Ovary (tissue), 9 donors: ENCODE measurements around the gene XXYLT1. TPM values are rescaled to one million over a fixed set of nuclear protein-coding genes. Genes with fewer than 3 reads are reported as not detected.

Experiments used
- DNase-seq, 5 donors: peaks; one replicate each; pipeline ENCODE4 v3.0.0-alpha.2; 2019 to 2020
- H3K27ac ChIP-seq, 2 donors: fragments of 200-600 bp; one replicate each; pipeline versions ENCODE4 v1.5.1 to v1.8.0; 2019 to 2022
- H3K27me3 ChIP-seq: fragments of 200-600 bp; one replicate; pipeline ENCODE4 v1.8.0; 2022
- H3K36me3 ChIP-seq: fragments of 200-600 bp; sonication (generic); one replicate; pipeline ENCODE4 v1.5.1; 2019
- H3K4me1 ChIP-seq: one replicate; pipeline ENCODE4 v1.8.1; 2013; ENCODE audit warnings: mild to moderate bottlenecking, moderate library complexity; ENCODE audit not compliant: insufficient read depth
- H3K4me3 ChIP-seq: fragments of 200-600 bp; sonication (generic); one replicate; pipeline ENCODE4 v1.5.1; 2017
- H3K9me3 ChIP-seq, 2 donors: fragments of 200-600 bp in 1 of 2; sonication (generic) in 1 of 2; one replicate each; pipeline versions ENCODE4 v1.5.1 to v1.8.1; 2013 to 2019; ENCODE audit warnings: mild to moderate bottlenecking in 1 of 2, moderate library complexity in 1 of 2
- EP300 ChIP-seq: sonication (generic); formaldehyde crosslinking; IDR thresholded peaks from one replicate; pipeline ENCODE4 v1.6.1; 2017; ENCODE audit warnings: antibody characterized with exemption
- POLR2A ChIP-seq: fragments of 450-650 bp; IDR thresholded peaks from one replicate; pipeline ENCODE4 v1.6.1; 2017; ENCODE audit warnings: antibody characterized with exemption, mild to moderate bottlenecking, moderate library complexity
- WGBS, 3 donors: extraction: QIAGEN DNeasy Blood & Tissue Kit in 1 of 3; methylation state at CpG; one replicate each; pipeline versions ENCODE4 v1.1.5 to v1.1.7; 2013 to 2017; 5-methylcytosine and 5-hydroxymethylcytosine counted together
- intact Hi-C, 4 donors: fragments of 100-400 bp; cut with DNase I; formaldehyde crosslinking; loops; one replicate each; pipeline versions ENCODE4 v1.11.0 to v1.15.1; 2022 to 2023
- polyA plus RNA-seq, 2 donors: library from polyadenylated mRNA; stranded (reverse); fragments of 200-250 nt in 1 of 2; fragments of 350-450 nt in 1 of 2; fragmentation: Illumina TruSeq in 1 of 2; extraction: RNeasy Lipid Tissue Mini Kit (QIAGEN cat#74804) in 1 of 2; gene quantifications; one replicate each; pipeline ENCODE4 v1.2.3, GENCODE V29; 2013 to 2014
- total RNA-seq, 7 donors: library from RNA; depleted of rRNA in 2 of 7; stranded (reverse); fragments of >200 nt in 2 of 7; fragmentation: NEBNext Ultra II Directional in 3 of 7; extraction: Animal tissue kit (Norgen Biotek cat#: 25700) in 3 of 7; gene quantifications; one replicate each; pipeline versions ENCODE4 v1.1.0 to v1.2.4, GENCODE V29; 2016 to 2023
- TF ChIP-seq, protein P1 (sequence below), 3 donors: fragments of 450-650 bp in 2 of 3; fragments of 200-600 bp in 1 of 3; IDR thresholded peaks; one replicate each; pipeline versions ENCODE4 v1.5.1 to v1.8.0; 2016 to 2022; ENCODE audit warnings: antibody characterized with exemption in 3 of 3, mild to moderate bottlenecking in 1 of 3
- donor health status: DM: no; HTN: no; CAD: no; lungs with moderate emphysema.
- donor health status: DM: no; HTN: no; CAD: no.
- donor health status: Bipolar disorder and iron deficiency.
- donor health status: DM: yes; HTN: yes; CAD: no.
- donor health status: DM: no; HTN: no; CAD: no.
- donor health status: DM: yes; HTN: yes; CAD: no.

The XXYLT1 gene
- total and polyA plus RNA-seq, 9 donors: 5.6 to 13.6 (median 10.2) TPM

DNA sequence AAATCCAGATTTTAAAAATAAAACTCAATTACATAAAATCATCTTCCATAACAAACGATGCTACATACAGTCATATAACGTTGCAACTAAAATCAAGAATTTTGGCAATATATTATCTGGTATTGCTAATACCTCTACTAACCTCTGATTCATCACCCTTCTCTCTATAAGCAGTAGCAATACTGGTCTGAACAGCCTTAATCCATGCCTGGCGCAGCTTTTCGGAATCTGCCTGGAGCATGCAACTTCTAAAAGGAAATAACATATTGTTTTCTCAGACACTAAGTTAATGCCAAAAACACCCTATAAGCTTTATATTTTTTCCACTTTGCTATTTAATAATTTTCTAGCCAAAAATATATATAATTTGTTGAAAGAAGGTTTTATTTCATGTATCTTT is 35.4 kb upstream of the XXYLT1 start:
- no peaks in the 10 kb centered on the region for H3K27me3 ChIP-seq
- 95 to 98% (median 96%) methylated on average over 4 of the region's 4 CpGs for WGBS, 3 donors
- TF ChIP-seq POLR2A (no peak), EP300 (no peak)
- TF ChIP-seq, protein P1, sequence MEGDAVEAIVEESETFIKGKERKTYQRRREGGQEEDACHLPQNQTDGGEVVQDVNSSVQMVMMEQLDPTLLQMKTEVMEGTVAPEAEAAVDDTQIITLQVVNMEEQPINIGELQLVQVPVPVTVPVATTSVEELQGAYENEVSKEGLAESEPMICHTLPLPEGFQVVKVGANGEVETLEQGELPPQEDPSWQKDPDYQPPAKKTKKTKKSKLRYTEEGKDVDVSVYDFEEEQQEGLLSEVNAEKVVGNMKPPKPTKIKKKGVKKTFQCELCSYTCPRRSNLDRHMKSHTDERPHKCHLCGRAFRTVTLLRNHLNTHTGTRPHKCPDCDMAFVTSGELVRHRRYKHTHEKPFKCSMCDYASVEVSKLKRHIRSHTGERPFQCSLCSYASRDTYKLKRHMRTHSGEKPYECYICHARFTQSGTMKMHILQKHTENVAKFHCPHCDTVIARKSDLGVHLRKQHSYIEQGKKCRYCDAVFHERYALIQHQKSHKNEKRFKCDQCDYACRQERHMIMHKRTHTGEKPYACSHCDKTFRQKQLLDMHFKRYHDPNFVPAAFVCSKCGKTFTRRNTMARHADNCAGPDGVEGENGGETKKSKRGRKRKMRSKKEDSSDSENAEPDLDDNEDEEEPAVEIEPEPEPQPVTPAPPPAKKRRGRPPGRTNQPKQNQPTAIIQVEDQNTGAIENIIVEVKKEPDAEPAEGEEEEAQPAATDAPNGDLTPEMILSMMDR (IDR thresholded peaks at IDR 0.05): no peak
- DNase-seq: no peak
- intact Hi-C loops: no loop called here
- H3K9me3 ChIP-seq: no peaks in the 10 kb centered on the region
- no peak overlapping the region for H3K4me3 ChIP-seq
- H3K36me3 ChIP-seq: no peaks in the 10 kb centered on the region
- no peaks in the 10 kb centered on the region for H3K4me1 ChIP-seq
- no peak overlapping the region for H3K27ac ChIP-seq

DNA sequence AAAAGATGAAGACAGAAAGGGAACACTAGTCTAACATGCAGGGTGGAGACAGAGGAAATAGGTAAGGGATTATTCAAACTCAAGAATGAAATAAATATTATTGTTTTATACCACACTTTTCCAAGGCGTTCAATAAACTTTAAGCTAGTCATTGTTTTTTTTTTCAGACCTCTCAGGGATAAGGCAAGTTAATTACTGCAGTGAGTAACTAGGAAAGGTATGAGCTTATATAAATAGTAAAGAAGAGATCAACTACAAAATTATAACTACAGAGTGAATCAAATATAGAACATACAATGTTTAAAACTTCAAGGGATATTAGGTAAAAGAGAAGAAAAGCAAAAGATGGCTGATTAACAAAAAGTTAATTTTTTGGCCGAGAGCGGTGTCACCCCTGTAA is 31.5 kb upstream of the XXYLT1 start:
- WGBS, 3 donors: 88 to 93% (median 92%) methylated on average over 3 of the region's 3 CpGs
- H3K4me1 ChIP-seq: no peaks in the 10 kb centered on the region
- no peak for TF ChIP-seq POLR2A
- no peak for TF ChIP-seq EP300
- TF ChIP-seq, protein P1 (IDR thresholded peaks at IDR 0.05): no peak
- no peaks in the 10 kb centered on the region for H3K27me3 ChIP-seq
- H3K27ac ChIP-seq: no peak overlapping the region
- H3K9me3 ChIP-seq: no peaks in the 10 kb centered on the region
- no peaks in the 10 kb centered on the region for H3K36me3 ChIP-seq
- intact Hi-C loops: no loop called here
- no peak for DNase-seq
- no peak overlapping the region for H3K4me3 ChIP-seq

DNA sequence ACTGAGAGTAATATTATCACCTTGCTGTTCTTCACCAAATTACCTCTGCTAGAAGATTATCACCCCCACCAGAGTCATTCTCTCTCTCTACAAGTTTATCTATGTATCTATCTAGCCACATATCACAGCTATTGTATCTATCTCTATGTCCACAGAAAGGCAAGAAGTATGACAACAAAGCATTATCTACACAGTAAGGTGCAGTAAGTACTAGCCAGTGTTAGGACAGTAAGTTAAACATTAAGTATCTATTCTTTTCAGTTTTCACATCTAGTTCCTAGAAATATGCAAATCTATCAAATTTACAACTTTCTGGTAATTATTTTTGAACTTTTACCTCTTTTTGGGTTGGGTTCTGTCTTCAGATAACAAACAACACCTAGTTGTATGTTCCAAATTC is 26.5 kb upstream of the XXYLT1 start:
- DNase-seq: no peak
- no peaks in the 10 kb centered on the region for H3K27me3 ChIP-seq
- no peaks in the 10 kb centered on the region for H3K9me3 ChIP-seq
- TF ChIP-seq POLR2A (no peak), EP300 (no peak)
- TF ChIP-seq, protein P1 (IDR thresholded peaks at IDR 0.05): no peak
- H3K4me3 ChIP-seq: no peak overlapping the region
- no peaks in the 10 kb centered on the region for H3K36me3 ChIP-seq
- intact Hi-C loops: no loop called here
- no peak overlapping the region for H3K27ac ChIP-seq
- no peaks in the 10 kb centered on the region for H3K4me1 ChIP-seq

DNA sequence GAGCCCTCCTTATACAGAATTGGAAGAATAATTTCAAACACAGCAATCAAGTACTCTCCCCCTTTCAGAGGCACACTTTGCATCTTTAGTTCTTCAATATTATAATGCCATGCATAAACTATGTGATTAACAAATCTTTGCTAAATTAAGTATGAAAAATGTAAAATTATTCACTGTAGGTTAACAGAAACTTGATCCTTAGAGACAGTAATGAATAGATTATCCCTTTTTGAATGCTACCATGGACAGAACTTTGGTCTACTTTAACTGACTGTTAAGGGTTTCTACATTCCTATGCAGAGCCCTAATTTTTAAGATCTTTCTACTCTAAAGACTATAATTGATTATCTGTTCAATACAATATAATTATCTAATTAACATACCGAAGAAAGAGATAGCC is 25.7 kb upstream of the XXYLT1 start:
- WGBS, 3 donors: 93 to 98% (median 96%) methylated on average over 1 of the region's 1 CpG

More for the DNA sequence above, 25.7 kb upstream of the XXYLT1 start:
- Histone ChIP-seq H3K4me1 (no peaks in the 10 kb centered on the region), H3K4me3 (no peak overlapping the region), H3K9me3 (no peaks in the 10 kb centered on the region), H3K27me3 (no peaks in the 10 kb centered on the region), H3K27ac (no peak overlapping the region), H3K36me3 (no peaks in the 10 kb centered on the region)
- intact Hi-C loops: no loop called here
- TF ChIP-seq, protein P1 (IDR thresholded peaks at IDR 0.05): no peak
- TF ChIP-seq EP300: no peak
- DNase-seq: no peak
